ENCODE measurements around the gene ERC2.

Gene ERC2

GRCh38 chr3:56324473-56324872, 143.8 kb downstream of the ERC2 start:
- TF ChIP-seq GATA3 (IDR thresholded peaks at IDR 0.05; ENCODE audit: low read depth, low read length) (no peak), GATA2 (IDR thresholded peaks at IDR 0.05; ENCODE audit: low read depth, low read length) (no peak)

GRCh38 chr3:56323986-56324420, 144.3 kb downstream of the ERC2 start:
- TF ChIP-seq GATA2 (IDR thresholded peaks at IDR 0.05; ENCODE audit: low read depth, low read length) (no peak), GATA3 (IDR thresholded peaks at IDR 0.05; ENCODE audit: low read depth, low read length) (no peak)

GRCh38 chr3:56322862-56323261, 145.4 kb downstream of the ERC2 start:
- TF ChIP-seq GATA2 (IDR thresholded peaks at IDR 0.05; ENCODE audit: low read depth, low read length) = no peak
- TF ChIP-seq GATA3 (IDR thresholded peaks at IDR 0.05; ENCODE audit: low read depth, low read length) = no peak

- no peak for TF ChIP-seq GATA2 (IDR thresholded peaks at IDR 0.05; ENCODE audit: low read depth, low read length)
- TF ChIP-seq GATA3 (IDR thresholded peaks at IDR 0.05; ENCODE audit: low read depth, low read length) = no peak
Observed at GRCh38 chr3:56321892-56322291, 146.4 kb downstream of the ERC2 start.

- TF ChIP-seq GATA3 (IDR thresholded peaks at IDR 0.05; ENCODE audit: low read depth, low read length) (no peak), GATA2 (IDR thresholded peaks at IDR 0.05; ENCODE audit: low read depth, low read length) (no peak)
Observed at GRCh38 chr3:56321383-56321782, 146.9 kb downstream of the ERC2 start.

GRCh38 chr3:56320883-56321282, 147.4 kb downstream of the ERC2 start:
- TF ChIP-seq GATA3 (IDR thresholded peaks at IDR 0.05; ENCODE audit: low read depth, low read length) (no peak), GATA2 (IDR thresholded peaks at IDR 0.05; ENCODE audit: low read depth, low read length) (no peak)

GRCh38 chr3:56318891-56319290, 149.4 kb downstream of the ERC2 start:
- TF ChIP-seq GATA3 (IDR thresholded peaks at IDR 0.05; ENCODE audit: low read depth, low read length) = no peak
- TF ChIP-seq GATA2 (IDR thresholded peaks at IDR 0.05; ENCODE audit: low read depth, low read length) = no peak

- TF ChIP-seq GATA2 (IDR thresholded peaks at IDR 0.05; ENCODE audit: low read depth, low read length) (no peak), GATA3 (IDR thresholded peaks at IDR 0.05; ENCODE audit: low read depth, low read length) (no peak)
Observed at GRCh38 chr3:56316944-56317343, 151.3 kb downstream of the ERC2 start.

- no peak for TF ChIP-seq GATA3 (IDR thresholded peaks at IDR 0.05; ENCODE audit: low read depth, low read length)
- no peak for TF ChIP-seq GATA2 (IDR thresholded peaks at IDR 0.05; ENCODE audit: low read depth, low read length)
Observed at GRCh38 chr3:56314842-56315241, 153.4 kb downstream of the ERC2 start.

- TF ChIP-seq GATA3 (IDR thresholded peaks at IDR 0.05; ENCODE audit: low read depth, low read length) (no peak), GATA2 (IDR thresholded peaks at IDR 0.05; ENCODE audit: low read depth, low read length) (no peak)
Observed at GRCh38 chr3:56309465-56309864, 158.8 kb downstream of the ERC2 start.

GRCh38 chr3:56308471-56308870, 159.8 kb downstream of the ERC2 start:
- TF ChIP-seq GATA3 (IDR thresholded peaks at IDR 0.05; ENCODE audit: low read depth, low read length) = no peak
- TF ChIP-seq GATA2 (IDR thresholded peaks at IDR 0.05; ENCODE audit: low read depth, low read length) = no peak

GRCh38 chr3:56304069-56304468, 164.2 kb downstream of the ERC2 start:
- TF ChIP-seq GATA2 (IDR thresholded peaks at IDR 0.05; ENCODE audit: low read depth, low read length) (no peak), GATA3 (IDR thresholded peaks at IDR 0.05; ENCODE audit: low read depth, low read length) (no peak)

GRCh38 chr3:56303487-56303886, 164.8 kb downstream of the ERC2 start:
- TF ChIP-seq GATA3 (IDR thresholded peaks at IDR 0.05; ENCODE audit: low read depth, low read length) = no peak
- TF ChIP-seq GATA2 (IDR thresholded peaks at IDR 0.05; ENCODE audit: low read depth, low read length) = no peak

GRCh38 chr3:56302417-56302816, 165.8 kb downstream of the ERC2 start:
- TF ChIP-seq GATA2 (IDR thresholded peaks at IDR 0.05; ENCODE audit: low read depth, low read length) = no peak
- TF ChIP-seq GATA3 (IDR thresholded peaks at IDR 0.05; ENCODE audit: low read depth, low read length) = no peak

GRCh38 chr3:56297281-56297840, 170.9 kb downstream of the ERC2 start:
- no peak for TF ChIP-seq GATA2 (IDR thresholded peaks at IDR 0.05; ENCODE audit: low read depth, low read length)
- no peak for TF ChIP-seq GATA3 (IDR thresholded peaks at IDR 0.05; ENCODE audit: low read depth, low read length)

GRCh38 chr3:56296361-56296760, 171.9 kb downstream of the ERC2 start:
- TF ChIP-seq GATA2 (IDR thresholded peaks at IDR 0.05; ENCODE audit: low read depth, low read length) (no peak), GATA3 (IDR thresholded peaks at IDR 0.05; ENCODE audit: low read depth, low read length) (no peak)

Data from SH-SY5Y (cell line).